IPS DF 6.9 (cell line): Measurements from ENCODE around the gene EGFL7.

Source experiments
- DNase-seq: peaks from one replicate; pipeline ENCODE4 v3.0.0-alpha.2; 2013; ENCODE audit warnings: low read depth, low spot score
- H3K27ac ChIP-seq: one replicate; pipeline ENCODE4 v1.5.1; 2013; ENCODE audit warnings: low read length, control low read depth
- H3K27me3 ChIP-seq: 2 replicates; pipeline ENCODE4 v1.6.1; 2013; ENCODE audit warnings: mild to moderate bottlenecking, low read length; ENCODE audit not compliant: control insufficient read depth, insufficient read depth
- H3K36me3 ChIP-seq: 2 replicates; pipeline ENCODE4 v1.6.1; 2013; ENCODE audit warnings: low read length; ENCODE audit not compliant: control insufficient read depth, insufficient read depth
- H3K4me1 ChIP-seq: 2 replicates; pipeline ENCODE4 v1.6.1; 2013; ENCODE audit warnings: low read length; ENCODE audit not compliant: control insufficient read depth, insufficient read depth
- H3K4me3 ChIP-seq: 2 replicates; pipeline ENCODE4 v1.5.1; 2013; ENCODE audit warnings: mild to moderate bottlenecking, low read length
- H3K9me3 ChIP-seq: 2 replicates; pipeline ENCODE4 v1.6.1; 2013; ENCODE audit warnings: low read length, inconsistent platforms; ENCODE audit not compliant: control insufficient read depth, insufficient read depth
- WGBS: extraction: QIAGEN DNeasy Blood & Tissue Kit; methylation state at CpG from one replicate; pipeline ENCODE4 v1.1.7; 2013; ENCODE audit warnings: mixed read lengths, missing lambda C conversion rate; ENCODE audit not compliant: insufficient read length, insufficient coverage; 5-methylcytosine and 5-hydroxymethylcytosine counted together

Gene EGFL7

GRCh38 chr9:136662656-136663581 lies at the start of gene EGFL7:
Gene EGFL7 (plus strand): TSS chr9:136662916. CDS start chr9:136668283, 5,367 bp downstream.
- Histone ChIP-seq H3K36me3 (no peaks in the 10 kb centered on the region; the same call in 1 of the 2 replicates), H3K4me1 (peaks cover 2% of the 10 kb centered on the region; the same call in 1 of the 2 replicates), H3K9me3 (no peaks in the 10 kb centered on the region), H3K27ac (no peak within 1 kb of the TSS), H3K4me3 (no peak within 1 kb of the TSS), H3K27me3 (no peaks in the 10 kb centered on the region)
- WGBS: no CpG with 5 or more reads among the region's 38 CpGs
- no peak for DNase-seq

- no peak for DNase-seq
- Histone ChIP-seq H3K36me3 (no peaks in the 10 kb centered on the region; the same call in 1 of the 2 replicates), H3K9me3 (no peaks in the 10 kb centered on the region), H3K27me3 (no peaks in the 10 kb centered on the region), H3K4me1 (peaks cover 5% of the 10 kb centered on the region), H3K4me3 (no peak overlapping the region), H3K27ac (no peak overlapping the region)
- no CpG with 5 or more reads among the region's 19 CpGs for WGBS
These were observed 48.8 kb upstream of the EGFL7 start for GRCh38 chr9:136613824-136614371.

GRCh38 chr9:136614372-136614922 lies 48.3 kb upstream of the EGFL7 start:
- no peak overlapping the region for H3K4me3 ChIP-seq
- no peak overlapping the region for H3K27ac ChIP-seq
- no CpG with 5 or more reads among the region's 22 CpGs for WGBS
- no peak for DNase-seq
- H3K9me3 ChIP-seq: no peaks in the 10 kb centered on the region
- H3K27me3 ChIP-seq: no peaks in the 10 kb centered on the region
- no peaks in the 10 kb centered on the region; the same call in 1 of the 2 replicates for H3K36me3 ChIP-seq
- H3K4me1 ChIP-seq: peaks cover 5% of the 10 kb centered on the region

GRCh38 chr9:136614967-136615623 lies 47.6 kb upstream of the EGFL7 start:
- no peak for DNase-seq
- Histone ChIP-seq H3K27me3 (no peaks in the 10 kb centered on the region), H3K9me3 (no peaks in the 10 kb centered on the region), H3K27ac (no peak overlapping the region), H3K36me3 (no peaks in the 10 kb centered on the region; the same call in 1 of the 2 replicates), H3K4me1 (no peaks in the 10 kb centered on the region; the same call in none of the 2 replicates), H3K4me3 (no peak overlapping the region)
- no CpG with 5 or more reads among the region's 25 CpGs for WGBS

GRCh38 chr9:136615631-136616306 lies 46.9 kb upstream of the EGFL7 start:
- Histone ChIP-seq H3K9me3 (no peaks in the 10 kb centered on the region), H3K4me3 (no peak overlapping the region), H3K36me3 (no peaks in the 10 kb centered on the region; the same call in 1 of the 2 replicates), H3K27ac (no peak overlapping the region), H3K27me3 (no peaks in the 10 kb centered on the region), H3K4me1 (no peaks in the 10 kb centered on the region; the same call in none of the 2 replicates)
- DNase-seq: no peak
- WGBS: no CpG with 5 or more reads among the region's 17 CpGs

GRCh38 chr9:136616307-136616635 lies 46.4 kb upstream of the EGFL7 start:
- H3K27me3 ChIP-seq: no peaks in the 10 kb centered on the region
- H3K9me3 ChIP-seq: no peaks in the 10 kb centered on the region
- WGBS: no CpG with 5 or more reads among the region's 12 CpGs
- H3K4me3 ChIP-seq: no peak overlapping the region
- peaks cover under 1% of the 10 kb centered on the region for H3K4me1 ChIP-seq
- no peak for DNase-seq
- no peak overlapping the region for H3K27ac ChIP-seq
- H3K36me3 ChIP-seq: no peaks in the 10 kb centered on the region; the same call in 1 of the 2 replicates

GRCh38 chr9:136616948-136617695 lies 45.6 kb upstream of the EGFL7 start:
- Histone ChIP-seq H3K9me3 (no peaks in the 10 kb centered on the region), H3K4me1 (peaks cover 1% of the 10 kb centered on the region), H3K27ac (no peak overlapping the region), H3K36me3 (no peaks in the 10 kb centered on the region; the same call in 1 of the 2 replicates), H3K4me3 (no peak overlapping the region), H3K27me3 (no peaks in the 10 kb centered on the region)
- no CpG with 5 or more reads among the region's 22 CpGs for WGBS
- no peak for DNase-seq

- H3K4me3 ChIP-seq: no peak overlapping the region
- no peak overlapping the region for H3K27ac ChIP-seq
- no peaks in the 10 kb centered on the region for H3K27me3 ChIP-seq
- no CpG with 5 or more reads among the region's 26 CpGs for whole genome bisulfite sequencing
- DNase-seq: no peak
- no peaks in the 10 kb centered on the region; the same call in 1 of the 2 replicates for H3K36me3 ChIP-seq
- H3K4me1 ChIP-seq: peaks cover 1% of the 10 kb centered on the region
- H3K9me3 ChIP-seq: no peaks in the 10 kb centered on the region
These were observed 44.8 kb upstream of the EGFL7 start for GRCh38 chr9:136617746-136618579.
